IgD-negative memory B cell (primary cell): ENCODE measurements around the gene FLG2. TPM values are rescaled to one million over a fixed set of nuclear protein-coding genes. Genes with fewer than 3 reads are reported as not detected.
"Not testable (repeated sequence)": the region's sequence is repeated elsewhere in the genome, so short reads cannot be mapped to it uniquely, and the experiment has no call there.

ENCODE experiments used
- H3K27ac Mint-ChIP-seq, 3 donors: one replicate each; pipeline ENCODE4 v1.8.0; 2020 to 2022; ENCODE audit warnings: mild to moderate bottlenecking in 3 of 3, mixed read lengths in 3 of 3, moderate library complexity in 1 of 3
- H3K27me3 Mint-ChIP-seq: one replicate; pipeline ENCODE4 v1.8.0; 2021; ENCODE audit warnings: mixed read lengths
- H3K36me3 Mint-ChIP-seq: one replicate; pipeline ENCODE4 v1.8.0; 2020; ENCODE audit warnings: mild to moderate bottlenecking, mixed read lengths
- H3K4me1 Mint-ChIP-seq, 3 donors: one replicate each; pipeline ENCODE4 v1.8.0; 2020 to 2022; ENCODE audit warnings: mixed read lengths in 3 of 3, mild to moderate bottlenecking in 1 of 3
- H3K4me3 Mint-ChIP-seq, 4 donors: one replicate each; pipeline ENCODE4 v1.8.0; 2020 to 2022; ENCODE audit warnings: mild to moderate bottlenecking in 4 of 4, mixed read lengths in 4 of 4, moderate library complexity in 3 of 4
- H3K9me3 Mint-ChIP-seq, 3 donors: one replicate each; pipeline ENCODE4 v1.8.0; 2020 to 2021; ENCODE audit warnings: mixed read lengths in 3 of 3, mild to moderate bottlenecking in 1 of 3
- polyA plus RNA-seq: library from polyadenylated mRNA; unstranded; fragments of 300-500 nt; fragmentation: Illumina TruSeq; gene quantifications from one replicate; pipeline ENCODE4 v1.2.3, GENCODE V29; 2021

FLG2 gene
- polyA plus RNA-seq, 1 donor from 2014 or later = not detected

DNA sequence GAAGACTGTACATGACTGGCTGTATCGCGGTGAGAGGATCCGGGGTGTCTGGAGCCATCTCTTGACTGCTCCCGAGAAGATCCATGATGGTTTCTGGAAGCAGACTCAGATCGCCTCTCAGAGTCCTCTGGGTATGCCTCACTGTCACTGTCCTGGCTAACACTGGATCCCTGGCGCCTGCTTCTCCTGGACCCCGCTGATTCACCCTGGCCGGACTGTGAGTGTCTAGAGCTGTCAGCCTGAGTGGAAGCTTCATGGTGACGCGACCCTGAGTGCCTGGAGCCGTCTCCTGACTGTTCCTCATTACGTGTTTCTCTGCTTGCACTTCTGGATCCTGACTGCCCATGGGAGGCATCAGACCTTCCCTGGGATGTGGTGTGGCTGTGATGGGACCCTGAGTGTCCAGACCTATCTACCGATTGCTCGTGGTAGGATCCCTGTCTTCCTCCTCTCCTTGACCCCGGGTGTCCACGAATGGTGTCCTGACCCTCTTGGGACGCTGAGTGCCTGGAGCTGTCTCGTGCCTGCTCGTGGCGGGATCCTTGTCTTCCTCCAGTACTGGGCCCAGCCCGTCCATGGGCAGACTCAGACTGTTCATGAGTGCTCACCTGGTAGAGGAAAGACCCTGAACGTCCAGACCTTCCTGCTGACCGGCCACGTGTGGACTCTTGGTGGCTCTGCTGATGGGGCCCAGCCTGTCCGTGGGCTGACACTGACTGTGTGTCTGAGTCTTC, 56.5 kb downstream of the FLG2 start:
- H3K4me1 Mint-ChIP-seq, H3K4me3 Mint-ChIP-seq, H3K36me3 Mint-ChIP-seq, H3K27ac Mint-ChIP-seq, H3K9me3 Mint-ChIP-seq, H3K27me3 Mint-ChIP-seq: not testable (repeated sequence)

Other genes starting within 250 kb of the FLG2 start
- gene TCHH, start 244.6 kb downstream of the FLG2 start, polyA plus RNA-seq = not detected
- gene RPTN, start 200.8 kb downstream of the FLG2 start, polyA plus RNA-seq = not detected
- gene HRNR, start 135.8 kb downstream of the FLG2 start, polyA plus RNA-seq = not detected
- not detected for gene FLG, start 34.8 kb downstream of the FLG2 start, polyA plus RNA-seq
- not detected for gene CRNN, start 54.3 kb upstream of the FLG2 start, polyA plus RNA-seq
- not detected for gene LCE5A, start 150.8 kb upstream of the FLG2 start, polyA plus RNA-seq
- not detected for gene CRCT1, start 154.5 kb upstream of the FLG2 start, polyA plus RNA-seq
- gene LCE3E, start 206.8 kb upstream of the FLG2 start, polyA plus RNA-seq = not detected
- not detected for gene LCE3D, start 220.5 kb upstream of the FLG2 start, polyA plus RNA-seq
- not detected for gene LCE3C, start 240.2 kb upstream of the FLG2 start, polyA plus RNA-seq